PFSK-1 (cell line): ENCODE data around the gene BRIP1.

ENCODE experiments used
- SIN3A ChIP-seq: IDR thresholded peaks from 2 replicates; pipeline ENCODE4 v1.6.1; 2012; ENCODE audit warnings: mild to moderate bottlenecking, low read length, moderate library complexity, borderline replicate concordance; ENCODE audit not compliant: insufficient read depth
- TF ChIP-seq, protein P1 (sequence below), 2 experiments: IDR thresholded peaks; 2 replicates each; pipeline versions ENCODE4 v1.6.1 to v1.8.0; 2011 to 2012; ENCODE audit warnings: low read depth in 2 of 2, low read length in 2 of 2, control low read depth in 1 of 2, inconsistent platforms in 1 of 2, mild to moderate bottlenecking in 1 of 2, moderate library complexity in 1 of 2; ENCODE audit not compliant: insufficient read depth in 1 of 2

DNA sequence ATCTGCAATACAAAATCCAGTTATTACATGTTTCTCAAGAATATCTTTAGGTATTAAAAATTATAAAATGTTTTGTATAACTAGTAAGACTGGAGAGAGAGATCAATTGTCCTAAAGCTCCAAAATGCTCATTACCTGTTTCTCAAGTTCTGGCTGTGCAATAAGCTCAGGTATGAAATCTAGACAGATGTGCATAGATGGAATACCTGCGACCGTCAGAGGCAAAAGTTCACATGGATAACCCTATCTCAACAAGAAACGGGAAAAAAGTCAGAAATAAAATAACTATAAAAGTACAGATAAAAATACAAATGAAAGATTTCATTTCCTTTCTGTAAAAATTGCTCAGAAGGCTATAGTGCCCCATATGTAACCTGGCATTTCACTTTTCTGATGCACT is 5.8 kb upstream of the BRIP1 start:
- TF ChIP-seq, protein P1, sequence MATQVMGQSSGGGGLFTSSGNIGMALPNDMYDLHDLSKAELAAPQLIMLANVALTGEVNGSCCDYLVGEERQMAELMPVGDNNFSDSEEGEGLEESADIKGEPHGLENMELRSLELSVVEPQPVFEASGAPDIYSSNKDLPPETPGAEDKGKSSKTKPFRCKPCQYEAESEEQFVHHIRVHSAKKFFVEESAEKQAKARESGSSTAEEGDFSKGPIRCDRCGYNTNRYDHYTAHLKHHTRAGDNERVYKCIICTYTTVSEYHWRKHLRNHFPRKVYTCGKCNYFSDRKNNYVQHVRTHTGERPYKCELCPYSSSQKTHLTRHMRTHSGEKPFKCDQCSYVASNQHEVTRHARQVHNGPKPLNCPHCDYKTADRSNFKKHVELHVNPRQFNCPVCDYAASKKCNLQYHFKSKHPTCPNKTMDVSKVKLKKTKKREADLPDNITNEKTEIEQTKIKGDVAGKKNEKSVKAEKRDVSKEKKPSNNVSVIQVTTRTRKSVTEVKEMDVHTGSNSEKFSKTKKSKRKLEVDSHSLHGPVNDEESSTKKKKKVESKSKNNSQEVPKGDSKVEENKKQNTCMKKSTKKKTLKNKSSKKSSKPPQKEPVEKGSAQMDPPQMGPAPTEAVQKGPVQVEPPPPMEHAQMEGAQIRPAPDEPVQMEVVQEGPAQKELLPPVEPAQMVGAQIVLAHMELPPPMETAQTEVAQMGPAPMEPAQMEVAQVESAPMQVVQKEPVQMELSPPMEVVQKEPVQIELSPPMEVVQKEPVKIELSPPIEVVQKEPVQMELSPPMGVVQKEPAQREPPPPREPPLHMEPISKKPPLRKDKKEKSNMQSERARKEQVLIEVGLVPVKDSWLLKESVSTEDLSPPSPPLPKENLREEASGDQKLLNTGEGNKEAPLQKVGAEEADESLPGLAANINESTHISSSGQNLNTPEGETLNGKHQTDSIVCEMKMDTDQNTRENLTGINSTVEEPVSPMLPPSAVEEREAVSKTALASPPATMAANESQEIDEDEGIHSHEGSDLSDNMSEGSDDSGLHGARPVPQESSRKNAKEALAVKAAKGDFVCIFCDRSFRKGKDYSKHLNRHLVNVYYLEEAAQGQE (IDR thresholded peaks at IDR 0.05; ENCODE audit: insufficient read depth in 1 of 2, low read depth in 2 of 2, low read length in 2 of 2): no peak
- TF ChIP-seq SIN3A: no peak
